ENCODE data around the gene CFAP97D2.
"Not testable (repeated sequence)": the region's sequence is repeated elsewhere in the genome, so short reads cannot be mapped to it uniquely, and the experiment has no call there.

The CFAP97D2 gene

GRCh38 chr13:114199526-114199925 lies 20.5 kb downstream of the CFAP97D2 start:
- H3K4me3 ChIP-seq (ENCODE audit: low read length); H3K4me1 ChIP-seq (ENCODE audit: control insufficient read depth, insufficient read depth, low read length); H3K36me3 ChIP-seq (ENCODE audit: control insufficient read depth, insufficient read depth, low read length); H3K9ac ChIP-seq (ENCODE audit: low read length); H3K9me3 ChIP-seq (ENCODE audit: control insufficient read depth, low read length): not testable (repeated sequence)
- H3K27me3 ChIP-seq (ENCODE audit: control insufficient read depth, insufficient read depth, low read length): peaks cover 24% of the 10 kb centered on the region

DNA sequence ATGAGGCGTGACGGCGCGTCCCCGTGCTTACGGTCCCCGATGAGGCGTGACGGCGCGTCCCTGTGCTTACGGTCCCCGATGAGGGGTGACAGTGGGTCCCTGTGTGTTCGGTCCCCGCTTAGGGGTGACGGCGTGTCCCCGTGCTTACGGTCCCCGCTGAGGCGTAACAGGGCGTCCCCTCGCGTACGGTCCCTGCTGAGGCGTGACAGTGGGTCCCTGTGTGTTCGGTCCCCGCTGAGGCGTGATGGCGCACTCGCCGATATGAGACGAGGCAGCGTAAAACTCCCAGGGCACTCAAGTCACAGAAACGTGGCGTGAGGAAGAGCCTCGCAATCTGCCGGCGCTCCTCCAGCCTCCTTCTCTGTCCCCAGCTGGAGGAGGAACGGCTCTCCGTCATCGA lies 20.9 kb downstream of the CFAP97D2 start:
- Histone ChIP-seq H3K4me3 (ENCODE audit: low read length) (no peak overlapping the region), H3K9ac (ENCODE audit: low read length) (no peak overlapping the region), H3K27me3 (ENCODE audit: control insufficient read depth, insufficient read depth, low read length) (peaks cover 24% of the 10 kb centered on the region), H3K4me1 (ENCODE audit: control insufficient read depth, insufficient read depth, low read length) (no peaks in the 10 kb centered on the region), H3K36me3 (ENCODE audit: control insufficient read depth, insufficient read depth, low read length) (no peaks in the 10 kb centered on the region), H3K9me3 (ENCODE audit: control insufficient read depth, low read length) (no peaks in the 10 kb centered on the region)

GRCh38 chr13:114200399-114200911 lies 21.4 kb downstream of the CFAP97D2 start:
- Histone ChIP-seq H3K9ac (ENCODE audit: low read length) (no peak overlapping the region), H3K27me3 (ENCODE audit: control insufficient read depth, insufficient read depth, low read length) (peaks cover 24% of the 10 kb centered on the region), H3K9me3 (ENCODE audit: control insufficient read depth, low read length) (no peaks in the 10 kb centered on the region), H3K36me3 (ENCODE audit: control insufficient read depth, insufficient read depth, low read length) (no peaks in the 10 kb centered on the region), H3K4me3 (ENCODE audit: low read length) (no peak overlapping the region), H3K4me1 (ENCODE audit: control insufficient read depth, insufficient read depth, low read length) (no peaks in the 10 kb centered on the region)

- Histone ChIP-seq H3K27me3 (ENCODE audit: control insufficient read depth, insufficient read depth, low read length) (peaks cover 28% of the 10 kb centered on the region), H3K36me3 (ENCODE audit: control insufficient read depth, insufficient read depth, low read length) (no peaks in the 10 kb centered on the region), H3K9ac (ENCODE audit: low read length) (no peak overlapping the region), H3K4me3 (ENCODE audit: low read length) (no peak overlapping the region), H3K9me3 (ENCODE audit: control insufficient read depth, low read length) (no peaks in the 10 kb centered on the region), H3K4me1 (ENCODE audit: control insufficient read depth, insufficient read depth, low read length) (no peaks in the 10 kb centered on the region)
Measured at GRCh38 chr13:114202581-114202980, 23.5 kb downstream of the CFAP97D2 start.

GRCh38 chr13:114203536-114203935 lies 24.5 kb downstream of the CFAP97D2 start:
- Histone ChIP-seq H3K4me1 (ENCODE audit: control insufficient read depth, insufficient read depth, low read length) (no peaks in the 10 kb centered on the region), H3K9ac (ENCODE audit: low read length) (no peak overlapping the region), H3K27me3 (ENCODE audit: control insufficient read depth, insufficient read depth, low read length) (peaks cover 28% of the 10 kb centered on the region), H3K4me3 (ENCODE audit: low read length) (no peak overlapping the region), H3K9me3 (ENCODE audit: control insufficient read depth, low read length) (no peaks in the 10 kb centered on the region), H3K36me3 (ENCODE audit: control insufficient read depth, insufficient read depth, low read length) (no peaks in the 10 kb centered on the region)

DNA sequence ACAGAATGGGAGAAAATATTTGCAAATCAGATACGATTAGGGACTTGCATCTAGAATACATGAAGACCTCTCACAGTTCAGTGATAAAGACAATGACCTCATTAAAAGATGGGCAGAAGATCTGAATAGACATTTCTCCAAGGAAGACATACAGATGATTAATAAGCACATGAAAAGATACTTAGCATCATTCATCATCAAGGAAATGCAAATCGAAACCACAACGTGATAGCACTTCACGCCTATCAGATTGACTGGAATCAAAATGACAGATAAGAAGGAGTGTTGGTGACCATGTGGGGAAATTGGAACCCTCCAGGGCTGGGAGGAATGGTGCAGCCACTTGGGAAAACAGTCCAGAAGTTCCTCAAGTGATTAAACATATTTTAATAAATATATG lies 25.8 kb downstream of the CFAP97D2 start:
- no peak overlapping the region for H3K4me3 ChIP-seq (ENCODE audit: low read length)
- no peaks in the 10 kb centered on the region for H3K36me3 ChIP-seq (ENCODE audit: control insufficient read depth, insufficient read depth, low read length)
- no peaks in the 10 kb centered on the region for H3K4me1 ChIP-seq (ENCODE audit: control insufficient read depth, insufficient read depth, low read length)
- no peaks in the 10 kb centered on the region for H3K9me3 ChIP-seq (ENCODE audit: control insufficient read depth, low read length)
- peaks cover 27% of the 10 kb centered on the region for H3K27me3 ChIP-seq (ENCODE audit: control insufficient read depth, insufficient read depth, low read length)
- H3K9ac ChIP-seq (ENCODE audit: low read length): no peak overlapping the region

- Histone ChIP-seq H3K36me3 (ENCODE audit: control insufficient read depth, insufficient read depth, low read length) (no peaks in the 10 kb centered on the region), H3K9me3 (ENCODE audit: control insufficient read depth, low read length) (no peaks in the 10 kb centered on the region), H3K9ac (ENCODE audit: low read length) (no peak overlapping the region), H3K4me3 (ENCODE audit: low read length) (no peak overlapping the region), H3K27me3 (ENCODE audit: control insufficient read depth, insufficient read depth, low read length) (peaks cover 19% of the 10 kb centered on the region), H3K4me1 (ENCODE audit: control insufficient read depth, insufficient read depth, low read length) (no peaks in the 10 kb centered on the region)
Measured at GRCh38 chr13:114208134-114208533, 29.1 kb downstream of the CFAP97D2 start.

GRCh38 chr13:114211446-114212157 lies 32.5 kb downstream of the CFAP97D2 start:
- Histone ChIP-seq H3K36me3 (ENCODE audit: control insufficient read depth, insufficient read depth, low read length) (no peaks in the 10 kb centered on the region), H3K27me3 (ENCODE audit: control insufficient read depth, insufficient read depth, low read length) (peaks cover 27% of the 10 kb centered on the region), H3K9me3 (ENCODE audit: control insufficient read depth, low read length) (no peaks in the 10 kb centered on the region), H3K4me3 (ENCODE audit: low read length) (no peak overlapping the region), H3K9ac (ENCODE audit: low read length) (no peak overlapping the region), H3K4me1 (ENCODE audit: control insufficient read depth, insufficient read depth, low read length) (no peaks in the 10 kb centered on the region)

DNA sequence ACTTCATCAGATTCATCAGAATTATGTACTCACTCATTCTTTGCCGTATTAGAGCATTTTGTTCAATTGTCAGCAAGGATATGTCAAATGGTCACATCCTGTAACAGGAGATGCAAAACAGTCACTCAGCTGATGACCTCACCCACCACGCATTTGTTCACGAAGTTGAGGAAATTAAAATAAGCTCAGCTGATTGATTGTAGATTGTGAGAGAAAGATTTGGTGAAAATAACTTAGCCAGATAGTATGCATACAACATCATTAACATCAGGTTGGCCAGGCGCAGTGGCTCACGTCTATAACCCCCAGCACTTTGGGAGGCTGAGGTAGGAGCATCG lies 33.1 kb downstream of the CFAP97D2 start:
- H3K27me3 ChIP-seq (ENCODE audit: control insufficient read depth, insufficient read depth, low read length): peaks cover 25% of the 10 kb centered on the region
- no peak overlapping the region for H3K4me3 ChIP-seq (ENCODE audit: low read length)
- H3K9ac ChIP-seq (ENCODE audit: low read length): no peak overlapping the region
- no peaks in the 10 kb centered on the region for H3K36me3 ChIP-seq (ENCODE audit: control insufficient read depth, insufficient read depth, low read length)
- H3K9me3 ChIP-seq (ENCODE audit: control insufficient read depth, low read length): no peaks in the 10 kb centered on the region
- no peaks in the 10 kb centered on the region for H3K4me1 ChIP-seq (ENCODE audit: control insufficient read depth, insufficient read depth, low read length)

DNA sequence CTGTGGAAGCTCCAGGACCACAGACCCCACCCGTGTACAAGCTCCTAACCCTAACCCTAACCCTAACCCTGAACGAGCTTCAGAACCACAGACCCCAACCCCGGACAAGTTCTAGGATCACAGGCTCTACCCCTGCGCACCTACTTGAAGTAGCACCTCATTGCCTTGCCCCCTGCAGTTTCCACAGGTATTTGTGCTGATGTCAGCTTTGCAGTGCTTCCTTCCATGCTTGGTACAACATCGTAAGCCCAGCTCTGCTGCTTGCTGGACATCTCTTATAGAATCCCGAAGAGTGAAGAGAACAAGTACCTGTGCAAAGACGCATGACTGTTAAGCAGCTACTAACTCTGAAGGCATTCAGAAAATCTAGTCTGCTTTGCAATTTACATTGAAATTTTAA lies 34.9 kb downstream of the CFAP97D2 start:
- H3K4me3 ChIP-seq (ENCODE audit: low read length): no peak overlapping the region
- peaks cover 25% of the 10 kb centered on the region for H3K27me3 ChIP-seq (ENCODE audit: control insufficient read depth, insufficient read depth, low read length)
- H3K4me1 ChIP-seq (ENCODE audit: control insufficient read depth, insufficient read depth, low read length): no peaks in the 10 kb centered on the region
- no peaks in the 10 kb centered on the region for H3K36me3 ChIP-seq (ENCODE audit: control insufficient read depth, insufficient read depth, low read length)
- H3K9me3 ChIP-seq (ENCODE audit: control insufficient read depth, low read length): no peaks in the 10 kb centered on the region
- H3K9ac ChIP-seq (ENCODE audit: low read length): no peak overlapping the region

DNA sequence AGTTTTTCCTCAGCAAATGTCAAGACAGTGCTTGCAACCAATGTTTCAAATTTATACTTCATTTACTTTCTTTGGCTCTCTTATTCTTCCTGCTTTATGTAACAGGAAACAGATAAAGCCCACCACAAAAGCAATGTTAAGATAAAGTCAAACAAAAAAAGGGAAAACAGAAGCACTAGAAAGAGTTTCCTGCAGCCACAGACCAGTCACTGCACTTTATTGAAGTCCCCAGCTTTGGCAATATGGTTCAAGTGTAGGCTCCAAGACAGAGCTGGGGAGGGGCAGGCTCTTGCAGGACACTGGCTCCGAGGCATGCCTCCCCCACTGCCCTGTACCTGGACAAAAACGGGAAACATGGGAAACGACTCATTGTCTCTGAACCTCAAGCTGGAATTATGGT lies 40.3 kb downstream of the CFAP97D2 start:
- H3K9ac ChIP-seq (ENCODE audit: low read length): no peak overlapping the region
- H3K27me3 ChIP-seq (ENCODE audit: control insufficient read depth, insufficient read depth, low read length): peaks cover 10% of the 10 kb centered on the region
- no peaks in the 10 kb centered on the region for H3K36me3 ChIP-seq (ENCODE audit: control insufficient read depth, insufficient read depth, low read length)
- H3K4me1 ChIP-seq (ENCODE audit: control insufficient read depth, insufficient read depth, low read length): no peaks in the 10 kb centered on the region
- no peak overlapping the region for H3K4me3 ChIP-seq (ENCODE audit: low read length)
- H3K9me3 ChIP-seq (ENCODE audit: control insufficient read depth, low read length): no peaks in the 10 kb centered on the region

DNA sequence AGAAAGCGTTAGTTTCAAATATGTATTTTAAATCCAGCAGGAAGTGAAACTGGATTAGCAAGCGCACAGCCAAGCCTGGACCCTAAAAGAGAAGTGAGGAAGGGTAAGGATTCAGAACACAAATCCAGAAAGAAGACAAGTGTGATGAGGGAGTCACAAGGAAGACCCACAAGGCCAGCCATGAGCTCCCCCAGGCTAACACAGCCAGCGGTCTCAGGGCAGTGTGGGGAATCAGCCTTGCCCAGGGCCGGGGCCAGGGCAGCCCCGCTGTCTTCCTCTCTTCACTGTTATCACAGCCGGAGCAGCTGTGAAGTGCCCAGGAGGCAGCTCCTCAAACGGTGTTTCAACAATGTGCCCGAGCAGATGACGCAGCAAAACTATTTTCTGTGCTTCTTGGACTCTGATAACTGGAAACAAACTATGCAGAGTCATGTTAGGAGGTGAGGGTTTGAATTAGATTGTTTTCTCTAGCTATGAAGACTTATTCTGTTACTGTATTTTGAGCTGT lies 43.5 kb downstream of the CFAP97D2 start:
- Histone ChIP-seq H3K9ac (ENCODE audit: low read length) (no peak overlapping the region), H3K36me3 (ENCODE audit: control insufficient read depth, insufficient read depth, low read length) (no peaks in the 10 kb centered on the region), H3K4me1 (ENCODE audit: control insufficient read depth, insufficient read depth, low read length) (no peaks in the 10 kb centered on the region), H3K4me3 (ENCODE audit: low read length) (no peak overlapping the region), H3K9me3 (ENCODE audit: control insufficient read depth, low read length) (no peaks in the 10 kb centered on the region), H3K27me3 (ENCODE audit: control insufficient read depth, insufficient read depth, low read length) (peaks cover 10% of the 10 kb centered on the region)

Measured in mucosa of stomach (tissue), 1 donor.